Measurements from ENCODE around the gene RPTOR. TPM values are rescaled to one million over a fixed set of nuclear protein-coding genes. Genes with fewer than 3 reads are reported as not detected.

The RPTOR gene
- total RNA-seq, 1 donor from 2014 or later: 53.7 TPM

- no peak for TF ChIP-seq CTCF (IDR thresholded peaks at IDR 0.05; ENCODE audit: unreplicated experiment)
- Mint-ChIP-seq H3K27me3 (ENCODE audit: low read depth) (no peaks in the 10 kb centered on the region), H3K4me1 (peaks cover 10% of the 10 kb centered on the region), H3K9me3 (no peaks in the 10 kb centered on the region), H3K4me3 (no peak overlapping the region), H3K27ac (peak overlapping the region; percentile 58), H3K36me3 (no peaks in the 10 kb centered on the region)
- no peak for DNase-seq (ENCODE audit: low spot score in 2 of 2, unreplicated experiment in 2 of 2)
These were observed 68.5 kb downstream of the RPTOR start for GRCh38 chr17:80612997-80613731.

GRCh38 chr17:80613732-80614071 is 69.1 kb downstream of the RPTOR start:
- Mint-ChIP-seq H3K27me3 (ENCODE audit: low read depth) (no peaks in the 10 kb centered on the region), H3K4me3 (no peak overlapping the region), H3K36me3 (no peaks in the 10 kb centered on the region), H3K9me3 (no peaks in the 10 kb centered on the region), H3K4me1 (peaks cover 10% of the 10 kb centered on the region), H3K27ac (peak overlapping the region; percentile 58)
- TF ChIP-seq CTCF (IDR thresholded peaks at IDR 0.05; ENCODE audit: unreplicated experiment): no peak
- no peak for DNase-seq (ENCODE audit: low spot score in 2 of 2, unreplicated experiment in 2 of 2)

GRCh38 chr17:80614332-80615047 is 69.9 kb downstream of the RPTOR start:
- H3K27ac Mint-ChIP-seq: peak overlapping the region; percentile 61
- no peak for DNase-seq (ENCODE audit: low spot score in 2 of 2, unreplicated experiment in 2 of 2)
- peaks cover 10% of the 10 kb centered on the region for H3K4me1 Mint-ChIP-seq
- no peak for TF ChIP-seq CTCF (IDR thresholded peaks at IDR 0.05; ENCODE audit: unreplicated experiment)
- H3K27me3 Mint-ChIP-seq (ENCODE audit: low read depth): no peaks in the 10 kb centered on the region
- no peaks in the 10 kb centered on the region for H3K9me3 Mint-ChIP-seq
- no peak overlapping the region for H3K4me3 Mint-ChIP-seq
- H3K36me3 Mint-ChIP-seq: no peaks in the 10 kb centered on the region

GRCh38 chr17:80615376-80615775 is 70.7 kb downstream of the RPTOR start:
- Mint-ChIP-seq H3K4me1 (peaks cover 10% of the 10 kb centered on the region), H3K4me3 (no peak overlapping the region), H3K36me3 (no peaks in the 10 kb centered on the region), H3K9me3 (no peaks in the 10 kb centered on the region), H3K27me3 (ENCODE audit: low read depth) (no peaks in the 10 kb centered on the region), H3K27ac (no peak overlapping the region)
- no peak for DNase-seq (ENCODE audit: low spot score in 2 of 2, unreplicated experiment in 2 of 2)
- no peak for TF ChIP-seq CTCF (IDR thresholded peaks at IDR 0.05; ENCODE audit: unreplicated experiment)

- no peak overlapping the region for H3K27ac Mint-ChIP-seq
- H3K4me1 Mint-ChIP-seq: peaks cover 10% of the 10 kb centered on the region
- H3K4me3 Mint-ChIP-seq: no peak overlapping the region
- H3K36me3 Mint-ChIP-seq: no peaks in the 10 kb centered on the region
- no peak for TF ChIP-seq CTCF (IDR thresholded peaks at IDR 0.05; ENCODE audit: unreplicated experiment)
- H3K27me3 Mint-ChIP-seq (ENCODE audit: low read depth): no peaks in the 10 kb centered on the region
- H3K9me3 Mint-ChIP-seq: no peaks in the 10 kb centered on the region
- DNase-seq (ENCODE audit: low spot score in 2 of 2, unreplicated experiment in 2 of 2): no peak
These were observed 72.1 kb downstream of the RPTOR start for GRCh38 chr17:80616705-80617104.

All from mesothelial cell of epicardium (in vitro differentiated cells).